ENCODE results near the gene SEC11A. TPM values are rescaled to one million over a fixed set of nuclear protein-coding genes. Genes with fewer than 3 reads are reported as not detected.

The SEC11A gene
- total RNA-seq, 1 experiment from 2014 or later: 104 TPM

DNA sequence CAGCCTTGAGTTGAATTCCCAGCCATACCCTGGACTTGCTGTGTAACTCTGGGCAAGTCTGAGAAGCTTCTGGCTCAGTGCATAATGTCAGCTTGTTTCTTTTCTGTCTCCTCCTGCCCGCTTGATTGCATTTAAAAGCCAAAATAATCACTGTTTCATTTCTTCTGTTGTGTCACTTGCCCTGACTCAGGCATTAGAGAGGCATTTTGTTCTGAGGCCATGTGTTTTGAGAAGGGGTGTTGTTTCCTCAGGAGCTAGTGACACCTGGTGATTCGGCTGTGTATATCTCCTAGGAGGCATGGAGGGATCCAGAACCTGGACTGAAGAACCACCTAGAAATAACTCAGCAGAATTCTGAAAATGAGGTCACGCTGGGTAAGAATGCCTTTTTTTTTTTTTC lies 77.8 kb downstream of the SEC11A start:
- Histone ChIP-seq H3K27me3 (replicated peaks; ENCODE audit: insufficient read depth, low read depth, low read length, poor library complexity) (no peaks in the 10 kb centered on the region), H3K36me3 (ENCODE audit: insufficient read depth, low read length, poor library complexity, severe bottlenecking) (peaks cover 45% of the 10 kb centered on the region), H3K4me1 (ENCODE audit: insufficient read depth, low read length, poor library complexity, severe bottlenecking) (peaks cover 6% of the 10 kb centered on the region), H3K4me3 (ENCODE audit: low read depth, low read length, poor library complexity, severe bottlenecking) (no peak overlapping the region), H3K27ac (ENCODE audit: low read depth, low read length, poor library complexity, severe bottlenecking) (no peak overlapping the region), H3K9me3 (ENCODE audit: low read depth, low read length, poor library complexity, severe bottlenecking) (no peaks in the 10 kb centered on the region)
- no TSS peak for BruUV-seq (replicated peaks)
- ChIA-PET POLR2A (ENCODE audit: low non-redundant PET) (no interaction called here), CTCF (interaction anchor here (1.0 kb wide), 1 partner anchor 39 kb away, joined by 6 read pairs; no protein-coding TSS in a partner anchor)
- no peak for DNase-seq (ENCODE audit: low spot score)
- TF ChIP-seq EZH2 (IDR thresholded peaks at IDR 0.05; ENCODE audit: borderline replicate concordance, low read depth, low read length, poor library complexity, severe bottlenecking) (no peak), CTCF (conservative IDR thresholded peaks at IDR 0.05; ENCODE audit: low read depth, low read length) (no peak)
- intact Hi-C loops (cut with micrococcal nuclease; ENCODE audit: unreplicated experiment): no loop called here

DNA sequence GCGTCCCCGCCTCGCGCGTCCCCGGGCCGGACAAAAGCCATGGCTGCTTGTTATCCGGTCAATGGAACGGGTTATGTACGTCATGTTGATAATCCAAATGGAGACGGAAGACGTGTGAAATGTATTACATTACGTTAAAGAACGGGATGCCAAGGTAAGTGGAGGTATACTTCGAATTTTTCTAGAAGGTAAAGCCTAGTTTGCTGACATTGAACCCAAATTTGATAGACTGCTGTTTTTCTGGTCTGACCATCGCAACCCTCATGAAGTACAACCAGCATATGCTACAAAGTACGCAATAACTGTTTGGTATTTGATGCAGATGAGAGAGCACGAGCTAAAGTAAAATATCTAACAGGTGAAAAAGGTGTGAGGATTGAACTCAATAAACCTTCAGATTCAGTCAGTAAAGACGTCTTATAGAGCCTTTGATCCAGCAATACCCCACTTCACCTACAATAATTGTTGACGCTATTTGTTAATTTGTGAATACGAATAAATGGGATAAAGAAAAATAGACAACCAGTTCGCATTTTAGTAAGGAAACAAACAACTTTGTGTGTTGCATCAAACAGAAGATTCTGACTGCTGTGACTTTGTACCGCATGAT lies 81.6 kb downstream of the SEC11A start:
- POLR2A ChIA-PET (ENCODE audit: low non-redundant PET): interaction anchor here (0.7 kb wide), 2 partner anchors 19 to 1086 kb away, joined by 3 read pairs; no protein-coding TSS in a partner anchor
- H3K36me3 ChIP-seq (ENCODE audit: insufficient read depth, low read length, poor library complexity, severe bottlenecking): peaks cover 12% of the 10 kb centered on the region
- H3K27me3 ChIP-seq (replicated peaks; ENCODE audit: insufficient read depth, low read depth, low read length, poor library complexity): no peaks in the 10 kb centered on the region
- no TSS peak for BruUV-seq (replicated peaks)
- TF ChIP-seq CTCF (conservative IDR thresholded peaks at IDR 0.05; ENCODE audit: low read depth, low read length) (no peak), EZH2 (IDR thresholded peaks at IDR 0.05; ENCODE audit: borderline replicate concordance, low read depth, low read length, poor library complexity, severe bottlenecking) (no peak)
- H3K4me1 ChIP-seq (ENCODE audit: insufficient read depth, low read length, poor library complexity, severe bottlenecking): peaks cover 16% of the 10 kb centered on the region
- H3K9me3 ChIP-seq (ENCODE audit: low read depth, low read length, poor library complexity, severe bottlenecking): no peaks in the 10 kb centered on the region
- CTCF ChIA-PET: no interaction called here
- peak overlapping the region; percentile 63 for H3K4me3 ChIP-seq (ENCODE audit: low read depth, low read length, poor library complexity, severe bottlenecking)
- no peak for DNase-seq (ENCODE audit: low spot score)
- no peak overlapping the region for H3K27ac ChIP-seq (ENCODE audit: low read depth, low read length, poor library complexity, severe bottlenecking)
- intact Hi-C loops (cut with micrococcal nuclease; ENCODE audit: unreplicated experiment): no loop called here

- ChIA-PET CTCF (no interaction called here), POLR2A (ENCODE audit: low non-redundant PET) (interaction anchor here (0.7 kb wide), 1 partner anchor 1086 kb away, joined by 3 read pairs; no protein-coding TSS in a partner anchor)
- Histone ChIP-seq H3K36me3 (ENCODE audit: insufficient read depth, low read length, poor library complexity, severe bottlenecking) (peaks cover 11% of the 10 kb centered on the region), H3K4me1 (ENCODE audit: insufficient read depth, low read length, poor library complexity, severe bottlenecking) (peaks cover 16% of the 10 kb centered on the region), H3K27me3 (replicated peaks; ENCODE audit: insufficient read depth, low read depth, low read length, poor library complexity) (no peaks in the 10 kb centered on the region), H3K9me3 (ENCODE audit: low read depth, low read length, poor library complexity, severe bottlenecking) (no peaks in the 10 kb centered on the region), H3K4me3 (ENCODE audit: low read depth, low read length, poor library complexity, severe bottlenecking) (peak overlapping the region; percentile 63), H3K27ac (ENCODE audit: low read depth, low read length, poor library complexity, severe bottlenecking) (peak overlapping the region; percentile 58)
- TF ChIP-seq EZH2 (IDR thresholded peaks at IDR 0.05; ENCODE audit: borderline replicate concordance, low read depth, low read length, poor library complexity, severe bottlenecking): no peak
- no peak for TF ChIP-seq CTCF (conservative IDR thresholded peaks at IDR 0.05; ENCODE audit: low read depth, low read length)
- peak; percentile 68 for DNase-seq (ENCODE audit: low spot score)
- no TSS peak for BruUV-seq (replicated peaks)
- intact Hi-C loops (cut with micrococcal nuclease; ENCODE audit: unreplicated experiment): no loop called here
These were observed 82.4 kb downstream of the SEC11A start for GRCh38 chr15:84633311-84634227.

Measured in A673 (cell line).